Right atrium auricular region (tissue), 2 donors: ENCODE data around the gene RB1. TPM values are rescaled to one million over a fixed set of nuclear protein-coding genes. Genes with fewer than 3 reads are reported as not detected.
A peak's percentile ranks its signal among the peaks of the same experiment; 100 is the strongest.

Source experiments
- DNase-seq: peaks from one replicate; pipeline ENCODE4 v3.0.0-alpha.2; 2019; ENCODE audit warnings: low spot score
- H3K27ac ChIP-seq, 2 donors: fragments of 200-600 bp; sonication (generic); 1 replicate in 1 of 2; 2 replicates in 1 of 2; pipeline ENCODE4 v1.5.1; 2016 to 2019
- H3K27me3 ChIP-seq, 2 donors: fragments of 200-600 bp; sonication (generic); one replicate each; pipeline versions ENCODE4 v1.5.1 to v1.6.0; 2017 to 2019
- H3K36me3 ChIP-seq: fragments of 200-600 bp; sonication (generic); one replicate; pipeline ENCODE4 v1.5.1; 2016
- H3K4me1 ChIP-seq, 2 donors: fragments of 200-600 bp; sonication (generic); one replicate each; pipeline versions ENCODE4 v1.5.1 to v1.6.0; 2017 to 2019
- H3K4me3 ChIP-seq, 2 donors: fragments of 200-600 bp; sonication (generic); 1 replicate in 1 of 2; 2 replicates in 1 of 2; pipeline ENCODE4 v1.5.1; 2017 to 2019; ENCODE audit warnings: mild to moderate bottlenecking in 1 of 2, moderate library complexity in 1 of 2
- H3K9me3 ChIP-seq, 2 donors: fragments of 200-600 bp; sonication (generic); one replicate each; pipeline ENCODE4 v1.5.1; 2019
- total RNA-seq, 2 donors: library from RNA; depleted of rRNA; stranded (reverse); fragments of >200 nt; gene quantifications; one replicate each; pipeline ENCODE4 v1.1.0, GENCODE V29; 2016
- TF ChIP-seq, protein P1 (sequence below), 2 donors: fragments of 200-600 bp; sonication (generic); IDR thresholded peaks; one replicate each; pipeline ENCODE4 v1.5.1; 2019; ENCODE audit warnings: antibody characterized with exemption in 2 of 2

Gene RB1
- total RNA-seq, 2 donors from 2014 or later: 24.3 to 27.1 TPM

- no peak for DNase-seq
- H3K27ac ChIP-seq: no peak overlapping the region
- no peak overlapping the region for H3K4me3 ChIP-seq
- TF ChIP-seq, protein P1, sequence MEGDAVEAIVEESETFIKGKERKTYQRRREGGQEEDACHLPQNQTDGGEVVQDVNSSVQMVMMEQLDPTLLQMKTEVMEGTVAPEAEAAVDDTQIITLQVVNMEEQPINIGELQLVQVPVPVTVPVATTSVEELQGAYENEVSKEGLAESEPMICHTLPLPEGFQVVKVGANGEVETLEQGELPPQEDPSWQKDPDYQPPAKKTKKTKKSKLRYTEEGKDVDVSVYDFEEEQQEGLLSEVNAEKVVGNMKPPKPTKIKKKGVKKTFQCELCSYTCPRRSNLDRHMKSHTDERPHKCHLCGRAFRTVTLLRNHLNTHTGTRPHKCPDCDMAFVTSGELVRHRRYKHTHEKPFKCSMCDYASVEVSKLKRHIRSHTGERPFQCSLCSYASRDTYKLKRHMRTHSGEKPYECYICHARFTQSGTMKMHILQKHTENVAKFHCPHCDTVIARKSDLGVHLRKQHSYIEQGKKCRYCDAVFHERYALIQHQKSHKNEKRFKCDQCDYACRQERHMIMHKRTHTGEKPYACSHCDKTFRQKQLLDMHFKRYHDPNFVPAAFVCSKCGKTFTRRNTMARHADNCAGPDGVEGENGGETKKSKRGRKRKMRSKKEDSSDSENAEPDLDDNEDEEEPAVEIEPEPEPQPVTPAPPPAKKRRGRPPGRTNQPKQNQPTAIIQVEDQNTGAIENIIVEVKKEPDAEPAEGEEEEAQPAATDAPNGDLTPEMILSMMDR (IDR thresholded peaks at IDR 0.05): no peak
- no peaks in the 10 kb centered on the region for H3K9me3 ChIP-seq
- no peaks in the 10 kb centered on the region for H3K27me3 ChIP-seq
- peaks cover 0 to 16% of the 10 kb centered on the region in 2 donors for H3K4me1 ChIP-seq
- H3K36me3 ChIP-seq: peaks cover 4% of the 10 kb centered on the region
Measured at GRCh38 chr13:48488995-48489394, 185.4 kb downstream of the RB1 start.

DNA sequence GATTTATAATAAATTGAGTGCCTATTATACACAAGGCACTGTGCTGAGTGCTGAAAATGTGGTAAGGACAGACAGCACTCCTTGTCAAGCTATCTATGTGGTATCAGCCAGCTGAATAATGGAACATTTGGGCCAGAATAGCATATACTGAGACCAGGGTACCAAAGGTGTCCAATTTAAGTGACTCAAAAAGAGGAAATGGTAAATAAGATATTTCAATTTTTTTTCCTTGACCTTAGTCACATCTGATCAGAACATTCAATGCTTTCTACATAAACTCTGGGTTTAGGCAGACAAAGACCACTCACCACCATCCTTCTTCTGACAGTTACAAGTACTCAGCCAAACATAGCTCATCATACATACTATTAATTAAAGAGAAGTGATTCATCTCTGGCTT lies 186.1 kb downstream of the RB1 start:
- peaks cover 0 to 16% of the 10 kb centered on the region in 2 donors for H3K4me1 ChIP-seq
- no peak overlapping the region for H3K27ac ChIP-seq
- no peak overlapping the region for H3K4me3 ChIP-seq

DNA sequence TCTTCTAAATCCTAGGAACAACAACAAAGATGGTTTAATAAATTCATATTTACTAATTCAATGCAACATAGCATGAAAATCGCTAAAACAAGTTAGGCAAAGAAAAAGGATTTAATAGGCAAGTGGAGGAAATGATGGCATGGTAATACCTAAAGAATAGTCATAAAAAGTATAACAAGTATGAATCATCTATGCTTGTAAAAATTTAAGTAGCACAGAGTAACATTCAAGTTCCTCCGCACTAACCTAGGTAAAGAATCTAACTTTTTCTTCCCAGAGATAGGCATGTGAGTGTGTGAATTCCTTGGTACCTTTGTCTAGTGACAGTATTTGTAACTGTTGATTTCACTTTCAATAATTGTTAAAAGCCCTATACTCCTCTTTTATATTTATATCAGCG lies 186.7 kb downstream of the RB1 start:
- no peak overlapping the region for H3K4me3 ChIP-seq
- no peak for DNase-seq
- peaks cover 0 to 16% of the 10 kb centered on the region in 2 donors for H3K4me1 ChIP-seq
- H3K36me3 ChIP-seq: peaks cover 4% of the 10 kb centered on the region
- TF ChIP-seq, protein P1 (IDR thresholded peaks at IDR 0.05): no peak
- no peak overlapping the region for H3K27ac ChIP-seq
- no peaks in the 10 kb centered on the region for H3K9me3 ChIP-seq
- H3K27me3 ChIP-seq: no peaks in the 10 kb centered on the region

More for the DNA sequence above, 186.1 kb downstream of the RB1 start:
- no peak for DNase-seq
- Histone ChIP-seq H3K36me3 (peaks cover 4% of the 10 kb centered on the region), H3K27me3 (no peaks in the 10 kb centered on the region), H3K9me3 (no peaks in the 10 kb centered on the region)
- TF ChIP-seq, protein P1 (IDR thresholded peaks at IDR 0.05): no peak

DNA sequence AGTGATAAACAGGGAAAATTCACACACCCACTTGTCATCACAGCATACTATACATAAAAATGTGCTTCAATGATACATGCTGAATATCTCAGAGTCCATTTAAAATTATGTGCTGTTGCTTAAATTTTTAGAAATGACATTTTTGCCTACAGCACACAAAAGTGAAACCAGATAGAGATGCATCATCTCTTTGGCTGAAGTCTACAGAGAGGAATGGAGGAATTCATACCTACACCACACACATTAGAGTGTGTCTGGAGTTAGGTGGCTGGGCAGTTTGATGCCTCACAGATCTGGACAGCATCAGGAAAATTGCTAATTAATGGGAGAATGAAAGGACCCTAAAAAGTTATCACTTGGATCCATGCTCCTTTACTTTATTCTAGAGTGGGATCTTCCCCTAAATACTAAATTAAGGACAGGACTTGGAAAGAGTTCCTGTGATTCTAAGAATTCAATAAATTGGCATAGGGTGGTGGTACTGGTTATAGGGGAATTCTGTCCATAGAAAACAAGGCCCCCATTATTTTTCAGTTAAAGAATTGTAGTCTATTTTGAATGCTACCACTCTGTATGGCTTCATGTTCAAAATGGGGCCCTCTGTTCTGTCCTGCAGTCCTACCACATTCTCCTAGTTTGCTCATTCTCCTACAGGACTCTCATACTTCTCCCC lies 188.0 kb downstream of the RB1 start:
- peaks cover 4% of the 10 kb centered on the region for H3K36me3 ChIP-seq
- TF ChIP-seq, protein P1 (IDR thresholded peaks at IDR 0.05): no peak
- H3K4me1 ChIP-seq: peaks cover 0 to 16% of the 10 kb centered on the region in 2 donors
- peak overlapping the region; percentile 69 to 70 for H3K27ac ChIP-seq
- H3K27me3 ChIP-seq: no peaks in the 10 kb centered on the region
- DNase-seq: no peak
- no peaks in the 10 kb centered on the region for H3K9me3 ChIP-seq
- H3K4me3 ChIP-seq: peak overlapping the region in 1 of 2 donors; percentile 44

GRCh38 chr13:48492096-48492440 lies 188.5 kb downstream of the RB1 start:
- peak overlapping the region; percentile 69 to 70 for H3K27ac ChIP-seq
- peaks cover 4% of the 10 kb centered on the region for H3K36me3 ChIP-seq
- H3K9me3 ChIP-seq: no peaks in the 10 kb centered on the region
- TF ChIP-seq, protein P1 (IDR thresholded peaks at IDR 0.05): no peak
- DNase-seq: no peak
- no peaks in the 10 kb centered on the region for H3K27me3 ChIP-seq
- peak overlapping the region; percentile 22 to 44 for H3K4me3 ChIP-seq
- H3K4me1 ChIP-seq: peaks cover 0 to 16% of the 10 kb centered on the region in 2 donors
